ENCODE data around the gene DENND2D. TPM values are rescaled to one million over a fixed set of nuclear protein-coding genes. Genes with fewer than 3 reads are reported as not detected.

DENND2D gene
- total and polyA plus RNA-seq, 2 donors (not counting 1 experiment from before 2014, with no cell fraction given), result 48.0 to 111 TPM

GRCh38 chr1:111203681-111204200, 3.3 kb upstream of the DENND2D start:
- Histone ChIP-seq H3K9me3 (ENCODE audit: control extremely low read depth in 1 of 3, control insufficient read depth in 2 of 3, insufficient read depth in 1 of 3, low read length in 2 of 3) (no peaks in the 10 kb centered on the region), H3K79me2 (ENCODE audit: control insufficient read depth, insufficient read depth, low read length) (peaks cover 42% of the 10 kb centered on the region), H3K4me1 (ENCODE audit: control insufficient read depth in 2 of 2, insufficient read depth in 2 of 2, low read length in 2 of 2) (peaks cover 58 to 75% of the 10 kb centered on the region in 2 donors), H3K4me3 (ENCODE audit: control extremely low read depth in 1 of 5, extremely low read depth in 1 of 5, insufficient read depth in 1 of 5, low read depth in 2 of 5, low read length in 4 of 5) (peak overlapping the region; percentile 60 to 87 (median 83)), H3K36me3 (replicated peaks in 1 of 2; ENCODE audit: control extremely low read depth in 1 of 2, control insufficient read depth in 1 of 2, extremely low read depth in 1 of 2, insufficient read depth in 2 of 2, low read length in 1 of 2) (peaks cover 0 to 19% of the 10 kb centered on the region in 2 experiments), H2AFZ (ENCODE audit: insufficient read depth, low read depth, low read length, poor library complexity, severe bottlenecking) (peak overlapping the region; percentile 84), H3K27ac (ENCODE audit: low read length in 2 of 2) (peak overlapping the region; percentile 88 to 96), H3K27me3 (replicated peaks in 1 of 4; ENCODE audit: control extremely low read depth in 1 of 4, control insufficient read depth in 3 of 4, insufficient read depth in 4 of 4, low read length in 3 of 4) (no peaks in the 10 kb centered on the region), H4K20me1 (ENCODE audit: control insufficient read depth, insufficient read depth, low read length, poor library complexity, severe bottlenecking) (no peaks in the 10 kb centered on the region), H3K4me2 (replicated peaks; ENCODE audit: low read depth, low read length, poor library complexity, severe bottlenecking) (peak overlapping the region; percentile 88), H3K9ac (ENCODE audit: low read length) (peak overlapping the region; percentile 83)
- ATAC-seq (ENCODE audit: low read depth) (peak; percentile 56), DNase-seq (peak; percentile 90)
- ChIA-PET CTCF (interaction anchor here (0.6 to 9.3 kb wide), 11 partner anchors 12 to 444 kb away, joined by 3 to 205 read pairs (median 3); no protein-coding TSS in a partner anchor), POLR2A (interaction anchor here (0.6 to 7.8 kb wide), 16 partner anchors 11 to 304 kb away, joined by 3 to 138 read pairs (median 5); partner anchors contain the start of genes CEPT1 and DRAM2)
- Mint-ChIP-seq H3K4me1 (peaks cover 81% of the 10 kb centered on the region), H3K27me3 (no peaks in the 10 kb centered on the region), H3K9me3 (ENCODE audit: insufficient read depth) (no peaks in the 10 kb centered on the region), H3K27ac (peak overlapping the region; percentile 96), H3K4me3 (peak overlapping the region; percentile 91)
- under 1% methylated on average over 41 of the region's 41 CpGs for WGBS (ENCODE audit: insufficient coverage)
- intact Hi-C loops (cut with micrococcal nuclease), result loop anchor here (1.0 to 10.0 kb wide), 7 partner anchors 13 to 419 kb away; partner anchors contain the start of genes ATP5PB, CEPT1, DRAM2 and LRIF1
- no peak for TF ChIP-seq CTCF (IDR thresholded peaks at IDR 0.05)
- TF ChIP-seq EZH2 (IDR thresholded peaks at IDR 0.05; ENCODE audit: borderline replicate concordance, insufficient read depth, low read depth, low read length, poor library complexity, severe bottlenecking), result no peak

All from B cell (primary cell).